Skeletal muscle satellite cell (primary cell): ENCODE measurements around the gene XPA.
"Not testable (repeated sequence)": the region's sequence is repeated elsewhere in the genome, so short reads cannot be mapped to it uniquely, and the experiment has no call there.

Experiments used
- H3K27me3 ChIP-seq: 2 replicates; pipeline ENCODE4 v1.7.0; 2013; ENCODE audit warnings: low read length; ENCODE audit not compliant: control insufficient read depth, insufficient read depth
- H3K36me3 ChIP-seq: 2 replicates; pipeline ENCODE4 v1.7.0; 2013; ENCODE audit warnings: mild to moderate bottlenecking, control low read depth, low read length; ENCODE audit not compliant: insufficient read depth
- H3K4me1 ChIP-seq: 2 replicates; pipeline ENCODE4 v1.7.0; 2013; ENCODE audit warnings: low read length; ENCODE audit not compliant: control insufficient read depth, insufficient read depth
- H3K4me2 ChIP-seq: 2 replicates; pipeline ENCODE4 v1.7.0; 2013; ENCODE audit warnings: mild to moderate bottlenecking, low read length
- H3K4me3 ChIP-seq: 2 replicates; pipeline ENCODE4 v1.7.0; 2013; ENCODE audit warnings: low read length
- H3K9ac ChIP-seq: 2 replicates; pipeline ENCODE4 v1.7.0; 2013; ENCODE audit warnings: mild to moderate bottlenecking, low read depth, low read length, moderate library complexity
- H3K9me3 ChIP-seq: replicated peaks from 2 replicates; pipeline ENCODE4 v1.7.0; 2013; ENCODE audit warnings: mild to moderate bottlenecking, control low read depth, low read length

Gene XPA

GRCh38 chr9:97699824-97700223 is 2.7 kb upstream of the XPA start:
- H3K4me1 ChIP-seq: peaks cover 36% of the 10 kb centered on the region
- not testable (repeated sequence) for H3K27me3 ChIP-seq, H3K9ac ChIP-seq, H3K36me3 ChIP-seq, H3K4me2 ChIP-seq, H3K4me3 ChIP-seq, H3K9me3 ChIP-seq

GRCh38 chr9:97699281-97699680 is 2.1 kb upstream of the XPA start:
- H3K9ac ChIP-seq, H3K4me3 ChIP-seq, H3K9me3 ChIP-seq, H3K36me3 ChIP-seq, H3K27me3 ChIP-seq, H3K4me2 ChIP-seq: not testable (repeated sequence)
- peaks cover 32% of the 10 kb centered on the region for H3K4me1 ChIP-seq

DNA sequence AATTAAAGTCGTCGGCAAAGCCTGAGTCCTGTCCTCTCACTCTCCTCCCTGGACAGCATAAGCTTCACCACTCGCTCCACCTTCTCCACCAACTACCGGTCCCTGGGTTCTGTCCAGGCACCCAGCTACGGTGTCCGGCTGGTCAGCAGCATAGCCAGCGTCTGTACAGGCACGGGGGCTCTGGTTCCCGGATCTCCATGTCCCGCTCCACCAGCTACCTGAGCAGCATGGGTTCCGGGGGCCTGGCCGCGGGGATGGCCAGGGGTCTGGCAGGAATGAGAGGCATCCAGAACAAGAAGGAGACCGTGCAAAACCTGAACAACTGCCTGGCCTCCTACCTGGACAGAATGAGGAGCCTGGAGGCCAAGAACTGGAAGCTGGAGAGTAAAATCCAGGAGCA is 1.7 kb upstream of the XPA start:
- Histone ChIP-seq H3K9me3 (no peaks in the 10 kb centered on the region), H3K9ac (no peak overlapping the region), H3K4me1 (peaks cover 28% of the 10 kb centered on the region), H3K4me3 (no peak overlapping the region), H3K4me2 (no peak overlapping the region), H3K27me3 (peaks cover 6% of the 10 kb centered on the region), H3K36me3 (no peaks in the 10 kb centered on the region)

DNA sequence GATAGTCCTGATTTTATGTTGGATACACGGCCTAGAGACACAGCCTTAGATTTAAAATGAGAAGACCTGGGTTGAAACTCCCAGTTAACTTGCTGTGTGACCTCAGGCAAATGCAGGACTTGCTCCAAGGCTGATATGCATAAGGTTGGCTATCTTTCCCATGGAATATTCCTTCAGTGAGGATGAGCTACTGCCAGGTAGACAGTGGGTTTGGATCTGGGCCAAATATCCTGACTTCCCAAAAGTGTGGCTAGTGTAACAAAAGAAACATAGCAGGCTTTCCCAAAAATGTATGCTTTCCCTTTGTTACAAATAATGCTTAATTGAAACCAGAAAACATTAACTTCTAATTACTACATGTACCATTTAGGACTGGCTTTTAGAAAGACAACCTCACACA is 697 bp upstream of the XPA start:
- Histone ChIP-seq H3K4me2 (peak overlapping the region; percentile 88), H3K9me3 (no peaks in the 10 kb centered on the region), H3K4me3 (peak overlapping the region; percentile 91), H3K9ac (peak overlapping the region; percentile 92), H3K4me1 (peaks cover 22% of the 10 kb centered on the region), H3K36me3 (no peaks in the 10 kb centered on the region), H3K27me3 (peaks cover 6% of the 10 kb centered on the region)

GRCh38 chr9:97695995-97696802 is 941 bp downstream of the XPA start:
- H3K4me1 ChIP-seq: peaks cover 22% of the 10 kb centered on the region
- no peaks in the 10 kb centered on the region for H3K36me3 ChIP-seq
- H3K27me3 ChIP-seq: peaks cover 2% of the 10 kb centered on the region
- H3K4me2 ChIP-seq: peak overlapping the region; percentile 88
- H3K9ac ChIP-seq: peak overlapping the region; percentile 92
- H3K4me3 ChIP-seq: peak overlapping the region; percentile 91
- H3K9me3 ChIP-seq: no peaks in the 10 kb centered on the region

DNA sequence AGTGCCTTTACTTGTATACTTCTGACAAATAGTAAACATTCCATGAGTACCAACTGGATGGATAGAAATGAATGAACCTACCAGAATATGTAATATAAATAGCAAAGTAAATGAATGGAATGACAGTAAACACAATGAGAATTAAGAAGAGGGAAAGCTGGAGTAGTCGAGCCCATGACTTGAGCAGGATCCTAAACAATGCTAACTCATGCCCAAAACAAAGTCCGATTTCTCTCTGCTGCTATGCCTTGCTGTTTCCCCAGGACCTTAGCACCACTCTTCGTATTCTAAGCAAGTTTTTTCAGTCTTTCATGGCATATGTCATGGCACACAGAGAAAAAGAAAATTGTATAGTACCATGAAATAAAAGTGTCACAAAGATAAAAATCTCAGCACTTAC is 1.8 kb downstream of the XPA start:
- Histone ChIP-seq H3K9ac (peak overlapping the region; percentile 92), H3K36me3 (peaks cover 5% of the 10 kb centered on the region), H3K4me2 (peak overlapping the region; percentile 88), H3K27me3 (no peaks in the 10 kb centered on the region), H3K4me3 (peak overlapping the region; percentile 91), H3K4me1 (peaks cover 22% of the 10 kb centered on the region), H3K9me3 (no peaks in the 10 kb centered on the region)

GRCh38 chr9:97694769-97695168 is 2.4 kb downstream of the XPA start:
- H3K27me3 ChIP-seq: no peaks in the 10 kb centered on the region
- H3K4me2 ChIP-seq: peak overlapping the region; percentile 88
- no peaks in the 10 kb centered on the region for H3K9me3 ChIP-seq
- peaks cover 5% of the 10 kb centered on the region for H3K36me3 ChIP-seq
- H3K9ac ChIP-seq: no peak overlapping the region
- H3K4me3 ChIP-seq: no peak overlapping the region
- peaks cover 25% of the 10 kb centered on the region for H3K4me1 ChIP-seq

DNA sequence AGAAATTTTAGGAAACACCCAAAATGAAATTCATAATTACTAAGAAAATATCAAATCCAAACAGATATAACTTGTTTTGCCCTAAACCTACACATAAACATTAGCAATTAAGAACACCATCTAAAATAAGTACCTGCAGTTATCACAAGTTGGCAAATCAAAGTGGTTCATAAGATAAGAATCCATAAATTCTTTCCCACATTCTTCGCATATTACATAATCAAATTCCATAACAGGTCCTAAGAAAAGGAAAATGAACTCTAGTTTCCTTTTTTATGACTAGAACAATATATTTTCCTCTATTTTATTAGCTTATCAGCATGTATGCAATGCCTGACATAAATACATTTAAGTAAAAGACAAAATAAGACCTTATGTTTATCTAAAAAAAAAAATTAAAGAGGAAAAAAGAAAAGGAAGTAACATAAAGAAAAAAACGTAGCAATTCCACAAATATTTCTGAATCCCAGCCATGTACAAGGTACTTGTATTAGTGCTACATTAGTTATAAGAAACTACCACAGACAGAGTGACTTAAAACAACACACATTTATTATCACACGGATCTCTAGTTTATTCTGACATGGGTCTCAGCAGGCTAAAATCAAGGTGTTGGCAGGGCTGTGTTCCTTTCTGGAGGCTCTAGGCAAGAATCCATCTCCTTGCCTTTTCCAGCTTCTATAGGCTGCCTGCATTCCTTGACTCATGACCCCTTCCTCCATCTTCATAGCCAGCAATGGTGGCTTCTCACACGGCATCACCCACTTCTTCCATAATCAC is 7.5 kb downstream of the XPA start:
- Histone ChIP-seq H3K4me2 (no peak overlapping the region), H3K9ac (no peak overlapping the region), H3K9me3 (no peaks in the 10 kb centered on the region), H3K36me3 (peaks cover 26% of the 10 kb centered on the region), H3K4me3 (no peak overlapping the region), H3K27me3 (no peaks in the 10 kb centered on the region), H3K4me1 (peaks cover 7% of the 10 kb centered on the region)

- Histone ChIP-seq H3K4me3 (no peak overlapping the region), H3K36me3 (peaks cover 34% of the 10 kb centered on the region)
These were observed 8.5 kb downstream of the XPA start for GRCh38 chr9:97688654-97689053.

DNA sequence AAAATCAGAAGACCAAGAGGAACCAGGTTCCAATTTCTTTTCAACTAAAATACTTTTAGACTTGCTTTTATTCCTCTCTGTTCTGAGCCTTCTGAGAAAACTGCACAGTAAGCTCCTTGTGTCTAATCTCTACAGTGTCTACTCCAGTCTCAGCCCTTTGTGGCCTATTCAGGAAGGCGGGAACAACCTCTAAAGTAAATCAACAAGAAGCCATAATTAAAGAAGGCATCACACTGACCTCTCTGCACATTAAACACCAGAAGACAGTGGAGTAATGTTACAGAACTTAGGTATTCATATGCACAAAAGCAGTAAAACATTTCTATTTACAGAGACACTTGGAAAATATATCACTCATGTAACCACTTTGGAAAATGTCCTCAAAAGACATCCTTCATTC is 14.9 kb downstream of the XPA start:
- no peak overlapping the region for H3K9ac ChIP-seq
- H3K9me3 ChIP-seq: no peaks in the 10 kb centered on the region
- H3K27me3 ChIP-seq: no peaks in the 10 kb centered on the region
- H3K36me3 ChIP-seq: peaks cover 43% of the 10 kb centered on the region
- no peaks in the 10 kb centered on the region for H3K4me1 ChIP-seq
- no peak overlapping the region for H3K4me3 ChIP-seq
- no peak overlapping the region for H3K4me2 ChIP-seq

More at GRCh38 chr9:97688654-97689053, 8.5 kb downstream of the XPA start:
- H3K4me1 ChIP-seq: peaks cover 7% of the 10 kb centered on the region
- no peak overlapping the region for H3K4me2 ChIP-seq
- no peaks in the 10 kb centered on the region for H3K27me3 ChIP-seq
- H3K9ac ChIP-seq: no peak overlapping the region
- no peaks in the 10 kb centered on the region for H3K9me3 ChIP-seq

DNA sequence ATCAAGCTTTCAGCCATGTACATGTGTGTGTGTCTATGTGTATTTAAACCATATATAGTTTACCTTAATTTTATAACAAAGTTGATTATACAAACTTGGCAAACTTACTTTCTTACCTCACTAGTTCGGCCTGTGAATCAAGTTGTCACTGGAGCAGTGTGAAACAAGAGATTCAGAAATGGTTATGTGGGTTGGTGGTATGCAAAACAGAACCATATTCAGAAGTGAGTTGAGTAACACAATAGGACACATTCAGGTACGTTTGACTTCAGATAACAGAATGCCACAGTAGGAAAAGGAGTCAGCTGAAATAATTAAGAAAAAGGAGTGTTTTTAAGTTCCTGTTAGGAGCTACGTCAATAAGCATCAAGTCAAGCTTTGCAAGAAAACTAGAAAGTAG is 21.5 kb downstream of the XPA start:
- Histone ChIP-seq H3K4me1 (no peaks in the 10 kb centered on the region), H3K36me3 (peaks cover 71% of the 10 kb centered on the region), H3K4me2 (no peak overlapping the region), H3K27me3 (no peaks in the 10 kb centered on the region), H3K9ac (no peak overlapping the region), H3K4me3 (no peak overlapping the region), H3K9me3 (no peaks in the 10 kb centered on the region)
